Upper lobe of left lung (tissue), 4 donors: Measurements from ENCODE around the gene DBF4B.

Experiments used
- CTCF ChIP-seq, 6 experiments: fragments of 450-650 bp in 4 of 6; fragments of 200-600 bp in 2 of 6; sonication (generic) in 2 of 6; IDR thresholded peaks; one replicate each; pipeline ENCODE4 v1.5.1; 2016 to 2019; ENCODE audit warnings: antibody characterized with exemption in 6 of 6
- POLR2A ChIP-seq, 4 donors: fragments of 450-650 bp; IDR thresholded peaks; one replicate each; pipeline ENCODE4 v1.5.1; 2016 to 2017; ENCODE audit warnings: antibody characterized with exemption in 4 of 4, mild to moderate bottlenecking in 2 of 4

GRCh38 chr17:44707755-44708400 lies 587 bp upstream of the DBF4B start:
- TF ChIP-seq CTCF (IDR thresholded peaks at IDR 0.05) (no peak), POLR2A (IDR thresholded peaks at IDR 0.05) (no peak)
